Measurements from ENCODE around the gene RANBP1.

GRCh38 chr22:20158391-20159036 is 42.6 kb downstream of the RANBP1 start:
- TF ChIP-seq, protein P1, sequence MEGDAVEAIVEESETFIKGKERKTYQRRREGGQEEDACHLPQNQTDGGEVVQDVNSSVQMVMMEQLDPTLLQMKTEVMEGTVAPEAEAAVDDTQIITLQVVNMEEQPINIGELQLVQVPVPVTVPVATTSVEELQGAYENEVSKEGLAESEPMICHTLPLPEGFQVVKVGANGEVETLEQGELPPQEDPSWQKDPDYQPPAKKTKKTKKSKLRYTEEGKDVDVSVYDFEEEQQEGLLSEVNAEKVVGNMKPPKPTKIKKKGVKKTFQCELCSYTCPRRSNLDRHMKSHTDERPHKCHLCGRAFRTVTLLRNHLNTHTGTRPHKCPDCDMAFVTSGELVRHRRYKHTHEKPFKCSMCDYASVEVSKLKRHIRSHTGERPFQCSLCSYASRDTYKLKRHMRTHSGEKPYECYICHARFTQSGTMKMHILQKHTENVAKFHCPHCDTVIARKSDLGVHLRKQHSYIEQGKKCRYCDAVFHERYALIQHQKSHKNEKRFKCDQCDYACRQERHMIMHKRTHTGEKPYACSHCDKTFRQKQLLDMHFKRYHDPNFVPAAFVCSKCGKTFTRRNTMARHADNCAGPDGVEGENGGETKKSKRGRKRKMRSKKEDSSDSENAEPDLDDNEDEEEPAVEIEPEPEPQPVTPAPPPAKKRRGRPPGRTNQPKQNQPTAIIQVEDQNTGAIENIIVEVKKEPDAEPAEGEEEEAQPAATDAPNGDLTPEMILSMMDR (IDR thresholded peaks at IDR 0.05): no peak
- no peak for TF ChIP-seq POLR2A (IDR thresholded peaks at IDR 0.05)
